Adrenal gland (tissue), 12 donors: ENCODE data around the gene SLC44A2. TPM values are rescaled to one million over a fixed set of nuclear protein-coding genes. Genes with fewer than 3 reads are reported as not detected.
A peak's percentile ranks its signal among the peaks of the same experiment; 100 is the strongest.

Experiments
- DNase-seq, 7 donors: peaks; one replicate each; pipeline ENCODE4 v3.0.0-alpha.2; 2019 to 2020
- H3K27ac ChIP-seq, 5 donors: fragments of 200-600 bp; sonication (generic) in 4 of 5; 1 replicate in 3 of 5; 2 replicates in 2 of 5; pipeline versions ENCODE4 v1.5.1 to v1.8.0; 2016 to 2020; ENCODE audit warnings: mild to moderate bottlenecking in 1 of 5
- H3K27me3 ChIP-seq: fragments of 200-600 bp; 2 replicates; pipeline ENCODE4 v1.8.0; 2021
- H3K36me3 ChIP-seq, 2 donors: fragments of 200-600 bp; replicated peaks in 1 of 2; 1 replicate in 1 of 2; 2 replicates in 1 of 2; pipeline versions ENCODE4 v1.5.1 to v1.8.0; 2018 to 2022
- H3K4me1 ChIP-seq, 2 donors: fragments of 200-600 bp; replicated peaks in 1 of 2; 1 replicate in 1 of 2; 2 replicates in 1 of 2; pipeline versions ENCODE4 v1.5.1 to v1.8.0; 2018 to 2021
- H3K4me3 ChIP-seq, 4 donors: fragments of 200-600 bp; sonication (generic) in 3 of 4; one replicate each; pipeline ENCODE4 v1.5.1; 2016 to 2018
- H3K9me3 ChIP-seq, 3 donors: fragments of 200-600 bp; sonication (generic) in 1 of 3; replicated peaks in 1 of 3; 1 replicate in 2 of 3; 2 replicates in 1 of 3; pipeline versions ENCODE4 v1.5.1 to v1.8.0; 2016 to 2021
- CTCF ChIP-seq, 6 experiments: fragments of 450-650 bp in 4 of 6; fragments of 200-600 bp in 2 of 6; sonication (generic) in 1 of 6; IDR thresholded peaks; 1 replicate in 5 of 6; 2 replicates in 1 of 6; pipeline versions ENCODE4 v1.5.1 to v1.8.0; 2016 to 2021; ENCODE audit warnings: antibody characterized with exemption in 6 of 6, mild to moderate bottlenecking in 2 of 6, moderate library complexity in 1 of 6
- POLR2A ChIP-seq, 2 donors: fragments of 450-650 bp; IDR thresholded peaks; one replicate each; pipeline ENCODE4 v1.6.1; 2017; ENCODE audit warnings: antibody characterized with exemption in 2 of 2, mild to moderate bottlenecking in 2 of 2, moderate library complexity in 1 of 2
- WGBS, 4 donors: extraction: QIAGEN DNeasy Blood & Tissue Kit in 2 of 4; methylation state at CpG; one replicate each; pipeline versions ENCODE4 v1.1.5 to v1.1.7; 2013 to 2017; 5-methylcytosine and 5-hydroxymethylcytosine counted together
- intact Hi-C, 2 donors: fragments of 100-400 bp; cut with DNase I; formaldehyde crosslinking; loops; one replicate each; pipeline versions ENCODE4 v1.14.1 to v1.15.0; 2022 to 2023
- polyA plus RNA-seq, 3 donors: library from polyadenylated mRNA; stranded (reverse); fragments of 200-250 nt in 2 of 3; fragments of 350-450 nt in 1 of 3; fragmentation: Illumina TruSeq in 1 of 3; extraction: RNeasy Lipid Tissue Mini Kit (QIAGEN cat#74804) in 1 of 3; gene quantifications; one replicate each; pipeline ENCODE4 v1.2.3, GENCODE V29; 2013 to 2014
- total RNA-seq, 9 donors: library from RNA; depleted of rRNA in 4 of 9; stranded (reverse); fragments of >200 nt in 4 of 9; fragments of 120-200 nt in 1 of 9; fragmentation: NEBNext Ultra II Directional in 1 of 9; extraction: Animal tissue kit (Norgen Biotek cat#: 25700) in 1 of 9; gene quantifications; one replicate each; pipeline versions ENCODE4 v1.1.0 to v1.2.4, GENCODE V29; 2013 to 2023
- donor health status: healthy with polysubstance abuse.
- donor health status: Bipolar disorder and iron deficiency.
- donor health status: DM: yes; HTN: yes; CAD: no.
- donor health status: DM: no; HTN: no; CAD: no.
- donor health status: DM: no; HTN: no; CAD: no.
- donor health status: DM: yes; HTN: yes; CAD: no.

Gene SLC44A2
- total and polyA plus RNA-seq, 12 donors, result 20.4 to 188 (median 87.4) TPM

- Histone ChIP-seq H3K27ac (peak overlapping the region; percentile 87 to 99 (median 98)), H3K27me3 (no peaks in the 10 kb centered on the region), H3K36me3 (no peaks in the 10 kb centered on the region), H3K4me3 (peak overlapping the region; percentile 81 to 99 (median 90)), H3K4me1 (peaks cover 39 to 61% of the 10 kb centered on the region in 2 donors), H3K9me3 (no peaks in the 10 kb centered on the region)
- WGBS, 4 donors, result 0 to 1% (median 0%) methylated on average over 10 to 73 of the region's 73 CpGs
- intact Hi-C loops, result loop anchor here (5.0 kb wide), 1 partner anchor 42 kb away; no protein-coding TSS in a partner anchor
- no peak for TF ChIP-seq CTCF (IDR thresholded peaks at IDR 0.05)
- TF ChIP-seq POLR2A (IDR thresholded peaks at IDR 0.05), result no peak
- peak; percentile 37 to 69 (median 59) for DNase-seq
These were observed 29.5 kb downstream of the SLC44A2 start for GRCh38 chr19:10654610-10655456.

- Histone ChIP-seq H3K27ac (peak overlapping the region; percentile 43 to 99 (median 98)), H3K36me3 (no peaks in the 10 kb centered on the region), H3K27me3 (no peaks in the 10 kb centered on the region), H3K4me3 (peak overlapping the region in 2 of 4 donors; percentile 94 to 99), H3K9me3 (no peaks in the 10 kb centered on the region), H3K4me1 (peaks cover 43 to 69% of the 10 kb centered on the region in 2 donors)
- DNase-seq, result peak in 6 of 7 donors; percentile 40 to 73 (median 60)
- WGBS, 4 donors, result 4% methylated on average over 13 to 16 of the region's 16 CpGs
- TF ChIP-seq CTCF (IDR thresholded peaks at IDR 0.05) (peak in 1 of 6 experiments; percentile 14), POLR2A (IDR thresholded peaks at IDR 0.05) (peak in 1 of 2 donors; percentile 37)
- intact Hi-C loops, result loop anchor here in 1 of 2 donors (5.0 kb wide), 1 partner anchor 42 kb away; no protein-coding TSS in a partner anchor
These were observed 30.3 kb downstream of the SLC44A2 start for GRCh38 chr19:10655457-10656312.

DNA sequence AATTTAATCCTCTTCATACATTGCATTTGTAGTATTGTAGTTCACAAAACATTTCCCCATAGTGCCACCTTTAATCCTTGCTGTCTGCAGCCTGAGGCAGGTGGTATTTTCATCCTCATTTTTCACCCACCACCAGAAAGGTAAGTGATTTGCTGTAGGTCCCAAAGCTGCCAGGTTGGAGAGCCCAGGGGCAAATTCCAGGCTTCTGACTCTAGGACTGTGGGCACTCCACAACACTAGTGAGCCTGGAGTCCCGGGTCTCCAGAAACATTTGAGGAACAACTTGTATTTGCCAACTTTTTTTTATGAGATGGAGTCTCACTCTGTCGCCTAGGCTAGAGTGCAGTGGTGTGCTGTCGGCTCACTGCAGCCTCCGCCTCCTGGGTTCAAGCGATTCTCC, 35.0 kb downstream of the SLC44A2 start:
- WGBS, 4 donors, result 80 to 90% (median 84%) methylated on average over 4 to 5 of the region's 5 CpGs
- H3K9me3 ChIP-seq, result no peaks in the 10 kb centered on the region
- no peak overlapping the region for H3K4me3 ChIP-seq
- intact Hi-C loops, result no loop called here
- no peaks in the 10 kb centered on the region for H3K27me3 ChIP-seq
- peaks cover 0 to 5% of the 10 kb centered on the region in 2 donors for H3K36me3 ChIP-seq
- no peak overlapping the region for H3K27ac ChIP-seq
- peaks cover 38 to 72% of the 10 kb centered on the region in 2 donors for H3K4me1 ChIP-seq
- no peak for TF ChIP-seq CTCF (IDR thresholded peaks at IDR 0.05)
- no peak for TF ChIP-seq POLR2A (IDR thresholded peaks at IDR 0.05)
- DNase-seq, result no peak

GRCh38 chr19:10661946-10662345, 36.6 kb downstream of the SLC44A2 start:
- no peak overlapping the region for H3K4me3 ChIP-seq
- intact Hi-C loops, result no loop called here
- H3K27ac ChIP-seq, result peak overlapping the region in 3 of 5 donors; percentile 6 to 11 (median 10)
- WGBS, 4 donors, result 87 to 100% (median 96%) methylated on average over 1 of the region's 1 CpG; no CpG with 5 or more reads in 1 of the 4 donors
- no peaks in the 10 kb centered on the region for H3K9me3 ChIP-seq
- H3K36me3 ChIP-seq, result peaks cover 0 to 5% of the 10 kb centered on the region in 2 donors
- TF ChIP-seq POLR2A (IDR thresholded peaks at IDR 0.05), result no peak
- no peak for TF ChIP-seq CTCF (IDR thresholded peaks at IDR 0.05)
- DNase-seq, result no peak
- peaks cover 27 to 56% of the 10 kb centered on the region in 2 donors for H3K4me1 ChIP-seq
- no peaks in the 10 kb centered on the region for H3K27me3 ChIP-seq
